ENCODE measurements around the gene FMO1.
A peak's percentile ranks its signal among the peaks of the same experiment; 100 is the strongest.

- no peak for TF ChIP-seq POLR2AphosphoS5 (IDR thresholded peaks at IDR 0.05; ENCODE audit: low read depth, low read length)
- peak; percentile 49; the same call in 1 of the 2 replicates for TF ChIP-seq POLR2A (IDR thresholded peaks at IDR 0.05; ENCODE audit: low read depth, low read length)
- TF ChIP-seq TAF1 (IDR thresholded peaks at IDR 0.05; ENCODE audit: low read depth, low read length) = no peak
- TF ChIP-seq SPI1 (IDR thresholded peaks at IDR 0.05; ENCODE audit: low read depth, low read length) = no peak
Measured at GRCh38 chr1:171313835-171314320, 65.6 kb downstream of the FMO1 start, which contains the start of gene FMO4.
